GM06990 (cell line): ENCODE results near the gene KRTAP15-1.

Experiments used
- DNase-seq: peaks from one replicate; pipeline ENCODE4 v3.0.0-alpha.2; 2011; ENCODE audit not compliant: insufficient read length; ENCODE audit errors: extremely low read depth
- H3K27me3 ChIP-seq: replicated peaks from 2 replicates; pipeline ENCODE4 v1.6.0; 2011; ENCODE audit warnings: low read length; ENCODE audit not compliant: control insufficient read depth, insufficient read depth
- H3K36me3 ChIP-seq: 2 replicates; pipeline ENCODE4 v1.5.1; 2011; ENCODE audit warnings: low read length; ENCODE audit not compliant: control insufficient read depth, insufficient read depth
- H3K4me3 ChIP-seq: replicated peaks from 2 replicates; pipeline ENCODE4 v1.5.1; 2011; ENCODE audit warnings: low read depth, mild to moderate bottlenecking, control low read depth, low read length
- TF ChIP-seq, protein P1 (sequence below): IDR thresholded peaks from 2 replicates; pipeline ENCODE4 v1.5.1; 2011; ENCODE audit warnings: low read length, control low read depth, mild to moderate bottlenecking, inconsistent platforms; ENCODE audit not compliant: insufficient read depth, poor library complexity, severe bottlenecking

KRTAP15-1 gene

DNA sequence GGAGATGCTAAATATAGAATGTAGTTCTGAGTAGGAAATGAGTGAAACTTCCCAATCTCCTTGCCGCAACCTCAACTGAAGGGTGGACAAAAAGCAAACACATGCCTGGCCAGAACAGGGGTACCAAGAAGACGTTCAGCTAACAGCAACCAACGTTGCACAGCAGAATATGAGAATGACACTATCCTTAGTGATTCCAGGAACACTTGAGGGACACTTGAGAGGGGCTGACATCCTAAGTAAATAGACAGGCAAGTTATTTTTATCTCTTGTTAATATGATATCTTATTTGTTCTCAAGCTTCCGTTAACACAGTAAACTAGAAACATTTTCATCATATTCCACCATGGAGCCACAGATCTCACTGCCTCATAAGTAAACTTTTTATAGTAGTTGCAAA is 39.2 kb downstream of the KRTAP15-1 start:
- TF ChIP-seq, protein P1, sequence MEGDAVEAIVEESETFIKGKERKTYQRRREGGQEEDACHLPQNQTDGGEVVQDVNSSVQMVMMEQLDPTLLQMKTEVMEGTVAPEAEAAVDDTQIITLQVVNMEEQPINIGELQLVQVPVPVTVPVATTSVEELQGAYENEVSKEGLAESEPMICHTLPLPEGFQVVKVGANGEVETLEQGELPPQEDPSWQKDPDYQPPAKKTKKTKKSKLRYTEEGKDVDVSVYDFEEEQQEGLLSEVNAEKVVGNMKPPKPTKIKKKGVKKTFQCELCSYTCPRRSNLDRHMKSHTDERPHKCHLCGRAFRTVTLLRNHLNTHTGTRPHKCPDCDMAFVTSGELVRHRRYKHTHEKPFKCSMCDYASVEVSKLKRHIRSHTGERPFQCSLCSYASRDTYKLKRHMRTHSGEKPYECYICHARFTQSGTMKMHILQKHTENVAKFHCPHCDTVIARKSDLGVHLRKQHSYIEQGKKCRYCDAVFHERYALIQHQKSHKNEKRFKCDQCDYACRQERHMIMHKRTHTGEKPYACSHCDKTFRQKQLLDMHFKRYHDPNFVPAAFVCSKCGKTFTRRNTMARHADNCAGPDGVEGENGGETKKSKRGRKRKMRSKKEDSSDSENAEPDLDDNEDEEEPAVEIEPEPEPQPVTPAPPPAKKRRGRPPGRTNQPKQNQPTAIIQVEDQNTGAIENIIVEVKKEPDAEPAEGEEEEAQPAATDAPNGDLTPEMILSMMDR: no peak
- Histone ChIP-seq H3K36me3 (no peaks in the 10 kb centered on the region), H3K27me3 (no peaks in the 10 kb centered on the region), H3K4me3 (no peak overlapping the region)
- DNase-seq: no peak

DNA sequence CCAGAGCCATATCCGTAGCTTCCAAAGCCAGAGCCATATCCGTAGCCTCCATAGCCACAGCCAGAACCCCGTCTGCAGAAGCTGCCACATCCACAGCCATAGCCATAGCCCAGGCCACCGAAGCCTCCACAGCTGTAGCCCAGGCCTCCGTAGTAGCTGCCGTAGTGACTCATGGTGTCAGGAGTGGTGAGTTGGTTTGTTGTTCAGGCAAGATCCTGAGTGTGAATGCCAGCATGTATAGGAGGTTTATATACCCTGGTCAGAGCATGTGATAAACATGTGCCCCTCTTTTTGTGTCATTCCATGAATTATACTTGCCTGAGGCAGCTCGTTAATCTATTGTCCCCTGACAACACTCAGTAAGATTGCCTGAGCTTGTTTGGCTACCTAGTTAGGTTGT is 40.1 kb downstream of the KRTAP15-1 start, which contains the start of gene KRTAP19-1:
KRTAP19-1 (minus strand) TSS at position 223 of the 400 bp plus-strand sequence; CDS start at position 173, 50 bp downstream.
- no peak for DNase-seq
- TF ChIP-seq, protein P1: no peak
- Histone ChIP-seq H3K4me3 (no peak within 1 kb of the TSS), H3K27me3 (no peaks in the 10 kb centered on the region), H3K36me3 (no peaks in the 10 kb centered on the region)

DNA sequence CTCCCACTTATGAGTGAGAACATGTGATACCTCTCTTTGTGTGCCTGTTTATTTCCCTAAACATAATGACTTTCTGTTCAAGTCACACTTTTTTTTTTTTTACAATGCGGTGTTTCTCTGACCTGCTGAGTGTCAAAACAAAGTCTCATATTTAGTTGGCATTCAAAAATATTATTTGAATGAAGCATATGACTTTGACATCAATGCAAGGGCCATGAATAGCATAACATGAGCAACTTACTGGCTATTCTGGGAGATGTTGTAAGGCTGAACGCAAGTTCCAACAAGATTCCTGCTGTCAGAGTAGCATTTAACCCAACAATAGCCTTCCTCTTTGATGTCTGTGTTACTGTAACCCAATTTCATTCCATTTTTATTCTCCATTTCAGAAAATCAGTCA is 42.1 kb downstream of the KRTAP15-1 start:
- Histone ChIP-seq H3K27me3 (no peaks in the 10 kb centered on the region), H3K36me3 (no peaks in the 10 kb centered on the region), H3K4me3 (no peak overlapping the region)
- no peak for DNase-seq
- TF ChIP-seq, protein P1: no peak

DNA sequence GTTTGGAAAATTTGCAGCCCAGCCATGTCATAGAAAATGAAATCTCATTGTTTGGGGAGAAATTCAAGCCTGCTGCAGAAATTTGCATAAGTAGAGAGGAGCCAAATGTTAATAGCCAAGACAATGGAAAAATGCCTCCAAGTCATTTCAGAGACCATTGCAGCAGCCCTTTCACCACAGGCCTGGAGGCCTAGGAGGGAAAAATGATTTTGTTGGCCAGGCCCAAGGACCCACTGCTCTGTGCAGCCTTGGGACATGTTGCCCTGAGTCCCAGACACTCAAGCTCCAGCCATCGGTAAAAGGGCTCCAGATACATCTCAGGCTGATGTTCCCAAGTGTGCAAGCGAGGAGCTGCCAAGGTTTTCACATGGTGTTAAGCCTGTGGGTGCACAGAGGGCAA is 46.1 kb downstream of the KRTAP15-1 start:
- TF ChIP-seq, protein P1: no peak
- Histone ChIP-seq H3K27me3 (no peaks in the 10 kb centered on the region), H3K36me3 (no peaks in the 10 kb centered on the region), H3K4me3 (no peak overlapping the region)
- no peak for DNase-seq

DNA sequence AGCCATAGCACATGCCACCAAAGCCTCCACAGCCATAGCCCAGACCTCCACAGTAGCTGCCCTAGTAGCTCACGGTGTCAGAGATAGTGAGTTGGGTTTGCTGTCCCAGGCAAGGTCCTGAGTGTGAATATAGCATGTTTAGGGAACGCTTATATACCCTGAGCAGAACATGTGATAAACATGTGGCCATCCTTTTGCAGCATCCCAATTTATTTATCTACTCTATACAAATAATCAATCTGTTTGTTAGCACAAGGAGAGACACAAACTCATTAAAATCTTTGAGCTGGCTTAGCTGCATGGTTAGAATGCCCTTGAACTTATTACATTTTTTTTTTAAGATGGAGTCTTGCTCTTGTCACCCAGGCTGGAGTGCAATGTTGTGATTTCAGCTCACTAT is 47.3 kb downstream of the KRTAP15-1 start, which contains the start of gene KRTAP19-2:
KRTAP19-2 (minus strand) TSS at position 101 of the 400 bp plus-strand sequence; CDS start at position 13, 88 bp downstream.
- Histone ChIP-seq H3K27me3 (no peaks in the 10 kb centered on the region), H3K4me3 (no peak within 1 kb of the TSS), H3K36me3 (no peaks in the 10 kb centered on the region)
- TF ChIP-seq, protein P1: no peak
- DNase-seq: no peak
